Tibial artery (tissue), 4 donors: ENCODE results near the gene AOAH.

Experiments used
- DNase-seq, 2 donors: peaks; one replicate each; pipeline ENCODE4 v3.0.0-alpha.2; 2019
- H3K27ac ChIP-seq, 2 donors: fragments of 200-600 bp; sonication (generic) in 1 of 2; 1 replicate in 1 of 2; 2 replicates in 1 of 2; pipeline ENCODE4 v1.5.1; 2018 to 2019; ENCODE audit warnings: mild to moderate bottlenecking in 1 of 2
- H3K27me3 ChIP-seq, 2 donors: fragments of 200-600 bp; sonication (generic) in 1 of 2; one replicate each; pipeline versions ENCODE4 v1.5.1 to v1.6.0; 2016 to 2019
- H3K36me3 ChIP-seq, 3 donors: fragments of 200-600 bp; sonication (generic) in 2 of 3; one replicate each; pipeline ENCODE4 v1.5.1; 2016 to 2019; ENCODE audit warnings: mild to moderate bottlenecking in 2 of 3
- H3K4me1 ChIP-seq, 4 donors: fragments of 200-600 bp; sonication (generic) in 2 of 4; 1 replicate in 3 of 4; 2 replicates in 1 of 4; pipeline ENCODE4 v1.5.1; 2016 to 2019
- H3K4me3 ChIP-seq, 2 donors: fragments of 200-600 bp; sonication (generic) in 1 of 2; 1 replicate in 1 of 2; 2 replicates in 1 of 2; pipeline ENCODE4 v1.5.1; 2018 to 2019; ENCODE audit warnings: mild to moderate bottlenecking in 2 of 2
- H3K9me3 ChIP-seq, 3 donors: fragments of 200-600 bp; sonication (generic) in 1 of 3; one replicate each; pipeline ENCODE4 v1.5.1; 2016 to 2019
- intact Hi-C: fragments of 100-400 bp; cut with DNase I; formaldehyde crosslinking; loops from one replicate; pipeline ENCODE4 v1.15.0; 2023; ENCODE audit warnings: low total_unique reads
- TF ChIP-seq, protein P1 (sequence below), 2 experiments: fragments of 200-600 bp in 1 of 2; fragments of 450-650 bp in 1 of 2; IDR thresholded peaks; one replicate each; pipeline ENCODE4 v1.5.1; 2017 to 2019; ENCODE audit warnings: antibody characterized with exemption in 2 of 2, mild to moderate bottlenecking in 1 of 2, moderate library complexity in 1 of 2

The AOAH gene

DNA sequence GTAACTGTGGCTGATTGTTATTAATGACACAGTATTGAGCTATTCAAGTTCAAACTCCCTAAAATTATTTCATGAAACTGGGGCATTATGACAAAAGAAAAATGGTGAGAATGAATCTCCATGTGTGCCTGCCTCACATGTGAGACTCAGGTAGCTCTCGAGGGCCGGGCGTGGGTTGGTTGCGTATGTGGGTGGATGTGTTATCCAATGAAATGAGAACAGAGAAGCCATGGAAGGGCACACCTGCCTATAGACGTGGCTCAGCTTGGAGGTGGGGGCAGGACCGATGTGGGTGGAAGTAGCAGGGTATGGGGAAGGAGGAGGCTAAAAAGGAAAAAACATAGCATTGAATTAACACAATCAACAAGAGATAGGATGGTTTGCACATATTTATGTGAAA, 96.5 kb downstream of the AOAH start:
- Histone ChIP-seq H3K27me3 (no peaks in the 10 kb centered on the region), H3K36me3 (no peaks in the 10 kb centered on the region), H3K4me1 (no peaks in the 10 kb centered on the region), H3K27ac (no peak overlapping the region), H3K4me3 (no peak overlapping the region), H3K9me3 (no peaks in the 10 kb centered on the region)
- TF ChIP-seq, protein P1, sequence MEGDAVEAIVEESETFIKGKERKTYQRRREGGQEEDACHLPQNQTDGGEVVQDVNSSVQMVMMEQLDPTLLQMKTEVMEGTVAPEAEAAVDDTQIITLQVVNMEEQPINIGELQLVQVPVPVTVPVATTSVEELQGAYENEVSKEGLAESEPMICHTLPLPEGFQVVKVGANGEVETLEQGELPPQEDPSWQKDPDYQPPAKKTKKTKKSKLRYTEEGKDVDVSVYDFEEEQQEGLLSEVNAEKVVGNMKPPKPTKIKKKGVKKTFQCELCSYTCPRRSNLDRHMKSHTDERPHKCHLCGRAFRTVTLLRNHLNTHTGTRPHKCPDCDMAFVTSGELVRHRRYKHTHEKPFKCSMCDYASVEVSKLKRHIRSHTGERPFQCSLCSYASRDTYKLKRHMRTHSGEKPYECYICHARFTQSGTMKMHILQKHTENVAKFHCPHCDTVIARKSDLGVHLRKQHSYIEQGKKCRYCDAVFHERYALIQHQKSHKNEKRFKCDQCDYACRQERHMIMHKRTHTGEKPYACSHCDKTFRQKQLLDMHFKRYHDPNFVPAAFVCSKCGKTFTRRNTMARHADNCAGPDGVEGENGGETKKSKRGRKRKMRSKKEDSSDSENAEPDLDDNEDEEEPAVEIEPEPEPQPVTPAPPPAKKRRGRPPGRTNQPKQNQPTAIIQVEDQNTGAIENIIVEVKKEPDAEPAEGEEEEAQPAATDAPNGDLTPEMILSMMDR (IDR thresholded peaks at IDR 0.05), result no peak
- DNase-seq, result no peak
- intact Hi-C loops, result no loop called here

DNA sequence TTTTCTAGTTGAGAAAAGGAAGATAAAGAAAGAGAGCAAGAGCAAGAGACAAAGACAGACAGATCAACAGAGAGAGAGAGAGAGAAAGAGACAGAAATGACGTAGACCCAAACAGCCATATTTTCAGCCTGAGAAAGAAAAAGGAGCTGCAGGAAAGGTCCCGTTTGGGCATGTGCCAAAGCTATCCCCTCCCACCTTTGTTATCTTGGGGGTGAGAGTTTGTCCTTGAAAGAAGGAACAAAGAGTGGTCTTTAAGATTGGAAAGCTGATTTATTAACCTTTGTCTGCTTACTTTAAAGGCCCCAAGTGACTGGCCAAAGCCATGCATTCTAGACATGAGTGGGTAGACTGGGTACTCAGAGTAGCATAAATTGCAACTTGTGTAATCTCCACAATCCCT, 98.2 kb downstream of the AOAH start:
- no peak for DNase-seq
- Histone ChIP-seq H3K27ac (no peak overlapping the region), H3K9me3 (no peaks in the 10 kb centered on the region), H3K27me3 (no peaks in the 10 kb centered on the region), H3K4me3 (no peak overlapping the region), H3K4me1 (no peaks in the 10 kb centered on the region), H3K36me3 (no peaks in the 10 kb centered on the region)
- TF ChIP-seq, protein P1 (IDR thresholded peaks at IDR 0.05), result no peak
- intact Hi-C loops, result no loop called here

DNA sequence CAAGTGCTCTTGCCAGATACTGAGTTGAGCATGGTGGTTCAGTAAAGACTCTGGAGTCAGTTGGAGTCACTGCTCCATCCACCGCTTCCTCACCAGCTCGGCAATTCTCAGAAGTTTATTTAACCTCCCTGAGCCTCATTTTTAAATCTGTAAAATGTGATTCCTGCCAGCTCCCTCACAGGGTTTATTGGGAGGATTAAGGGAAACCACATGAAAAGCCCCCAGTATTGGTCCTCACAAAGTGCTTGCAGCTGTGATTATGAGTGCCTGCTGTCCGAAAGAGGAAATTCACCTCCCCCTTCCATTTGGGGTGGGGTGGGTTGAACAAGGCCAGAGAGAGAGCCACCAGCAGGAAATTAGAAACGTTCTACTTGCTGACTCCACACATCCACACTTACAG, 99.0 kb downstream of the AOAH start:
- Histone ChIP-seq H3K4me3 (no peak overlapping the region), H3K27me3 (no peaks in the 10 kb centered on the region), H3K4me1 (no peaks in the 10 kb centered on the region), H3K9me3 (no peaks in the 10 kb centered on the region), H3K36me3 (no peaks in the 10 kb centered on the region), H3K27ac (no peak overlapping the region)
- TF ChIP-seq, protein P1 (IDR thresholded peaks at IDR 0.05), result no peak
- intact Hi-C loops, result no loop called here
- no peak for DNase-seq

DNA sequence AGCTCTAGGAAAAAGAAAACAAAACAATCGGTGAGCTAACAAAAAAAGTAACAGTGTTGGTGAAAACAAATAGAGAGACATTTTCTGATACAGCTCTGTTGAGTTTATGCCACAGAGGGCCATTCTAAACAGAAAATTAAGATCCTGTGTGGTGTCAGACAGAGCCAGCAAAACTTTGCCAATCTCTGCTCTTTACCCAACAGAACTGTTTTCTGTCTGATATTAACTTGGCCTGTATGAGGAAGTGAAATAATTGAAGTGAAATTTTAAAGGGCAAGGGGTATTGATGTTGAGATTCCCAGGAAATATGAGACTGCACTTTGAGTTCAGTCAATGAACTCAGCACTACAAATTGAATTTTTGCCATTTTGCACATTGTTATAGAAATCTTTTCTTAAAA, 101.0 kb downstream of the AOAH start:
- no peak overlapping the region for H3K4me3 ChIP-seq
- no peaks in the 10 kb centered on the region for H3K36me3 ChIP-seq
- H3K4me1 ChIP-seq, result no peaks in the 10 kb centered on the region
- DNase-seq, result no peak
- intact Hi-C loops, result no loop called here
- H3K27me3 ChIP-seq, result no peaks in the 10 kb centered on the region
- TF ChIP-seq, protein P1 (IDR thresholded peaks at IDR 0.05), result no peak
- H3K9me3 ChIP-seq, result no peaks in the 10 kb centered on the region
- H3K27ac ChIP-seq, result no peak overlapping the region

DNA sequence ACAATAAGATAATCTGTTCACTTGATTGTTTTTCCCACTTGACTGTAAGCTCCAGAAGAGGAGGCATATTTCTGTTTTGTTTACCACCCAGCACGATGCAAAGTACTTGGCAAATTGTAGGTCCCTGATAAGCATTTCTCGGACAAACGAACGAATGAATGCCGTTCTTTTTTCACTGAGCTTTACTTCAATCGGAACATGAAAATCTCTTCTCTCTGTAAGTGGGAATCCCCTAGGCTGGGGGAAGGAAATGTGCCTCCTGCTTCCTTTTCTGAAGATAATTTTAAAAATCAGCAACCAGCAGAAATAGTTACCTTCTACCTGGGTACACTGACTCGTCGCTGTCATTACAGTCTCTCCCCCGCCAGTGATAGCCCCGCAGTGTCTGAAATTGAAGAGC, 102.9 kb downstream of the AOAH start:
- H3K4me3 ChIP-seq, result no peak overlapping the region
- intact Hi-C loops, result no loop called here
- TF ChIP-seq, protein P1 (IDR thresholded peaks at IDR 0.05), result no peak
- no peaks in the 10 kb centered on the region for H3K27me3 ChIP-seq
- H3K27ac ChIP-seq, result no peak overlapping the region
- DNase-seq, result no peak
- H3K36me3 ChIP-seq, result no peaks in the 10 kb centered on the region
- H3K9me3 ChIP-seq, result no peaks in the 10 kb centered on the region
- no peaks in the 10 kb centered on the region for H3K4me1 ChIP-seq

DNA sequence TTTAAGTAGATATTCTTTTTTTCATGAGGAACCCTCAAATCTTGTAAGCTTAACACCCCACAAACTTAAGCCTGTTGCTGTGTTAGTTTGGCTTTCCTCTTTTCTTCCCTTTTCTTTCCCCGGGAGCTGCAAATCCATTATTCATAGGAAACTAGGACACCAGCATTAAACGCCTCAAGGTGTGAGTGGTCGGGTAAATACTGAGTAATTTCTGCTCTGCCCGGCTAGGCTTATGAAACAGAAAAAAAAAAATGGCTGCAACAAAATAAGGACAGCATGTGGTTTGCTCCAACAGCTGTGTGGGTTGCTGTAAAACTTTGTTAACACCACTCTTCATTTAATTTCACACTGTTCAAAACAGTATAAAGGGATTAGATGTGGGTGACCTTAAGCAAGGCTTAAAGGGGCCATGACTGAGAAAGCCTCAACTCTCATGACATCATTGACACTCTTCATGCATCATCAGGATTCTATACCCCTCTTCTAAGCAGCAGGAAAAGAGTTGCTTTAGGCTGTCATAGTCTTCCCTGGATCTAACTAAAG, 104.1 kb downstream of the AOAH start:
- TF ChIP-seq, protein P1 (IDR thresholded peaks at IDR 0.05), result no peak
- H3K27me3 ChIP-seq, result no peaks in the 10 kb centered on the region
- H3K4me1 ChIP-seq, result no peaks in the 10 kb centered on the region
- no peaks in the 10 kb centered on the region for H3K9me3 ChIP-seq
- no peak overlapping the region for H3K27ac ChIP-seq
- H3K36me3 ChIP-seq, result no peaks in the 10 kb centered on the region
- no peak for DNase-seq
- no peak overlapping the region for H3K4me3 ChIP-seq
- intact Hi-C loops, result no loop called here
